HG02870 (cell line): ENCODE results near the gene SLC5A6.
"Not testable (repeated sequence)": the region's sequence is repeated elsewhere in the genome, so short reads cannot be mapped to it uniquely, and the experiment has no call there.

Experiments
- ATAC-seq: cut with Tn5 transposase; IDR thresholded peaks from one replicate; pipeline ENCODE4 v1.9.1; 2021; ENCODE audit warnings: mild to moderate bottlenecking, moderate library complexity; ENCODE audit not compliant: unreplicated experiment

SLC5A6 gene

GRCh38 chr2:27208486-27209050 lies 3.5 kb downstream of the SLC5A6 start:
- no peak for ATAC-seq

- ATAC-seq: no peak
These were observed 5.7 kb downstream of the SLC5A6 start for GRCh38 chr2:27206346-27206745.

GRCh38 chr2:27205206-27205605 lies 6.9 kb downstream of the SLC5A6 start:
- no peak for ATAC-seq

- no peak for ATAC-seq
These were observed 7.5 kb downstream of the SLC5A6 start for GRCh38 chr2:27204566-27204965.

GRCh38 chr2:27203741-27204140 lies 8.3 kb downstream of the SLC5A6 start:
- ATAC-seq: no peak

- ATAC-seq: no peak
These were observed 9.2 kb downstream of the SLC5A6 start for GRCh38 chr2:27202854-27203253.

GRCh38 chr2:27201675-27202074 lies 10.4 kb downstream of the SLC5A6 start:
- ATAC-seq: no peak

- ATAC-seq: no peak
These were observed 12.8 kb downstream of the SLC5A6 start for GRCh38 chr2:27199241-27199640.

- ATAC-seq: no peak
These were observed 13.4 kb downstream of the SLC5A6 start for GRCh38 chr2:27198627-27199026.

GRCh38 chr2:27198068-27198467 lies 14.0 kb downstream of the SLC5A6 start:
- ATAC-seq: not testable (repeated sequence)

GRCh38 chr2:27195799-27196198 lies 16.3 kb downstream of the SLC5A6 start:
- not testable (repeated sequence) for ATAC-seq

GRCh38 chr2:27194538-27195354 lies 17.3 kb downstream of the SLC5A6 start:
- ATAC-seq: no peak

GRCh38 chr2:27191070-27191829 lies 20.8 kb downstream of the SLC5A6 start:
- ATAC-seq: no peak

- no peak for ATAC-seq
These were observed 22.1 kb downstream of the SLC5A6 start for GRCh38 chr2:27189989-27190388.

GRCh38 chr2:27186613-27187345 lies 25.3 kb downstream of the SLC5A6 start:
- no peak for ATAC-seq

GRCh38 chr2:27185331-27186026 lies 26.6 kb downstream of the SLC5A6 start:
- ATAC-seq: no peak

- ATAC-seq: no peak
These were observed 28.0 kb downstream of the SLC5A6 start for GRCh38 chr2:27184115-27184514.

- no peak for ATAC-seq
These were observed 29.7 kb downstream of the SLC5A6 start for GRCh38 chr2:27182346-27182745.

- no peak for ATAC-seq
These were observed 32.6 kb downstream of the SLC5A6 start for GRCh38 chr2:27179344-27180000.

- ATAC-seq: no peak
These were observed 33.6 kb downstream of the SLC5A6 start for GRCh38 chr2:27178469-27178868.
